A549 (cell line): ENCODE measurements around the gene LENG1. TPM values are rescaled to one million over a fixed set of nuclear protein-coding genes. Genes with fewer than 3 reads are reported as not detected.

Source experiments
- CBX8 ChIP-seq: fragments of 200-600 bp; sonication (generic); IDR thresholded peaks from 2 replicates; pipeline ENCODE4 v1.6.1; 2016
- CHD2 ChIP-seq: fragments of 150-350 bp; IDR thresholded peaks from 2 replicates; pipeline ENCODE4 v1.6.1; 2014; ENCODE audit warnings: low read length; ENCODE audit not compliant: partially characterized antibody
- CHD4 ChIP-seq: fragments of 200-600 bp; sonication (generic); IDR thresholded peaks from 2 replicates; pipeline ENCODE4 v1.6.1; 2016; ENCODE audit warnings: antibody characterized with exemption, mild to moderate bottlenecking, borderline replicate concordance
- E2F6 ChIP-seq: IDR thresholded peaks from 2 replicates; pipeline ENCODE4 v1.6.1; 2012; ENCODE audit warnings: low read depth, borderline replicate concordance
- EHF ChIP-seq: fragments of 250-450 bp; sonication (Bioruptor Pico); IDR thresholded peaks from 2 replicates; pipeline ENCODE4 v1.5.0; 2020; ENCODE audit warnings: mild to moderate bottlenecking
- EHMT2 ChIP-seq: fragments of 200-600 bp; sonication (generic); IDR thresholded peaks from 2 replicates; pipeline ENCODE4 v1.6.1; 2016; ENCODE audit warnings: antibody characterized with exemption, low read depth, mild to moderate bottlenecking, moderate library complexity
- FOSL2 ChIP-seq, 2 experiments: fragments of 450-650 bp in 1 of 2; fragments of >200 bp in 1 of 2; sonication (Bioruptor Twin) in 1 of 2; formaldehyde crosslinking; IDR thresholded peaks; 2 replicates each; pipeline versions ENCODE4 v1.5.0 to v1.6.1; 2016 to 2020; ENCODE audit warnings: mild to moderate bottlenecking in 1 of 2, moderate library complexity in 1 of 2
- FOXS1 ChIP-seq: fragments of 250-450 bp; sonication (Bioruptor Pico); IDR thresholded peaks from 2 replicates; pipeline ENCODE4 v1.5.0; 2020; ENCODE audit warnings: mild to moderate bottlenecking, moderate library complexity
- HEYL ChIP-seq: fragments of 250-450 bp; sonication (Bioruptor Pico); IDR thresholded peaks from 2 replicates; pipeline ENCODE4 v1.8.0; 2021; ENCODE audit warnings: mild to moderate bottlenecking, moderate library complexity
- HOXB13 ChIP-seq: fragments of 250-450 bp; sonication (Bioruptor Pico); IDR thresholded peaks from 2 replicates; pipeline ENCODE4 v1.5.0; 2020; ENCODE audit warnings: low read depth, mild to moderate bottlenecking, moderate library complexity
- KDM5A ChIP-seq: fragments of 200-600 bp; sonication (generic); IDR thresholded peaks from 2 replicates; pipeline ENCODE4 v1.6.1; 2016; ENCODE audit warnings: antibody characterized with exemption, mild to moderate bottlenecking
- MAFK ChIP-seq: fragments of 450-650 bp; IDR thresholded peaks from 2 replicates; pipeline ENCODE4 v1.6.1; 2014; ENCODE audit not compliant: partially characterized antibody
- NFE2L2 ChIP-seq: fragments of 150-350 bp; conservative IDR thresholded peaks from 2 replicates; pipeline ENCODE4 v1.6.1; 2014; ENCODE audit warnings: low read length
- RAD21 ChIP-seq, 2 experiments: fragments of >200 bp in 1 of 2; sonication (Bioruptor Twin) in 1 of 2; formaldehyde crosslinking in 1 of 2; IDR thresholded peaks in 1 of 2; conservative IDR thresholded peaks in 1 of 2; 2 replicates in 1 of 2; 3 replicates in 1 of 2; pipeline ENCODE4 v1.6.1; 2012 to 2018; ENCODE audit warnings: inconsistent platforms in 1 of 2
- RCOR1 ChIP-seq: fragments of 150-350 bp; IDR thresholded peaks from 2 replicates; pipeline ENCODE4 v1.6.1; 2014; ENCODE audit warnings: antibody characterized with exemption, low read length, low read depth
- REST ChIP-seq: fragments of 200-600 bp; sonication (generic); IDR thresholded peaks from 2 replicates; pipeline ENCODE4 v1.6.1; 2016; ENCODE audit warnings: antibody characterized with exemption, mild to moderate bottlenecking, moderate library complexity
- SREBF2 ChIP-seq: fragments of 450-650 bp; IDR thresholded peaks from 2 replicates; pipeline ENCODE4 v1.6.1; 2014; ENCODE audit warnings: mild to moderate bottlenecking, moderate library complexity
- TP53 ChIP-seq: fragments of 250-450 bp; sonication (Bioruptor Pico); IDR thresholded peaks from 2 replicates; pipeline ENCODE4 v1.5.0; 2021; ENCODE audit warnings: mild to moderate bottlenecking, moderate library complexity
- ZNF302 ChIP-seq: fragments of 250-450 bp; sonication (Bioruptor Pico); IDR thresholded peaks from 2 replicates; pipeline ENCODE4 v1.9.0; 2021; ENCODE audit warnings: inconsistent platforms, mild to moderate bottlenecking, moderate library complexity
- polyA plus RNA-seq, 4 experiments: library from polyadenylated mRNA; depleted of rRNA in 3 of 4; stranded (reverse); fragments of >200 nt; fragmentation: RNase III in 1 of 4; extraction: RNeasy Plus Mini Kit Qiagen cat#74134 plus additional on column Dnase treatment in 1 of 4; gene quantifications; 2 replicates in 3 of 4; 3 replicates in 1 of 4; pipeline ENCODE4 v1.2.3, GENCODE V29; 2011 to 2017
- TF ChIP-seq, protein P1 (sequence below): fragments of >200 bp; sonication (Bioruptor Twin); formaldehyde crosslinking; IDR thresholded peaks from 3 replicates; pipeline ENCODE4 v1.6.1; 2016
- TF ChIP-seq, protein P2 (sequence below): IDR thresholded peaks from 2 replicates; pipeline ENCODE4 v1.6.1; 2012

Gene LENG1
- polyA plus RNA-seq, 2 of the 4 experiments (the other 2 are of a cell fraction): 13.3 to 13.8 TPM

DNA sequence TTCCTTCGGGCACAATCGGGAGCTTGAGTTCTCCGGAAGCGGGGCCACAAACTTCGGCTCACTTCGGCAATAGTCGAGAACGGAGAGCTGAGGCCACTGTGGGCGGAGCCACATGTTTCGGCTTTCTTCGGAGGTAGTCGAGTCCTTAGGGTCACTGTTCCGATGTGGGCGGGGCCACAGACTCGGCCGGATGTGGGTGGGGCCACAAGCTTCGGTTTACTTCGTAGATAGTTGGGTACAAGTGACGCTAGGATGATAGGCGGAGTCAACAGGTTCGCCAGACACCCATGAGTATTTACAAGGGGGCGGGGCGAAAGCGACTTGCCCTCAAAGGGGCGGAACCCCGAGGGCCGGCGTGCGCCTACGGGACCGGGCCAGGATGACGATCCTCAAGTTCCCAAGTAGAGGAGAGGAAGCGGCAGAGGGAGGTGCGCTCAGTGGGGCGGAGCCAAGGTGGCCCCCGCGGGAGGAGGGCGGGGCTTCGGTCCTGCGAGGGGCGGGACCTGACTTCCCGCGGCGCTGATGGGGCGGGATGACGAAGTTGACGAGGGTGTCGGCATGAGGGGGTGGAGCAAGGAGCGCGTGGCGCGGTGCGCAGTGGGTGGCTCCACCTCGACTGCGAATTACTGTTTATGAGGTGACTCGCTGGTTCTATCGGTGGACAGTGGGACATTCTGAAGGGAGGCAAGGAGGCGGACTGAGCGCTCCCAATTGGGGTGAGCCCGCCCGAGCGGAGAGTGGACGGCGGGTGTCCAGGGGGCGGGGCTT, 30.4 kb upstream of the LENG1 start (continued):
- TF ChIP-seq NFE2L2 (no peak), RCOR1 (no peak), TP53 (CRISPR knock-in tag) (0 out of 2 replicates have a peak, but pooled peaks have one; percentile 60), REST (no peak), RAD21 (conservative IDR thresholded peaks at IDR 0.05 in 1 of 2, IDR thresholded peaks at IDR 0.05 in 1 of 2) (no peak), E2F6 (no peak), ZNF302 (CRISPR knock-in tag) (no peak), HOXB13 (no peak), CHD2 (no peak), MAFK (no peak), EHMT2 (no peak), HEYL (CRISPR knock-in tag) (no peak), CBX8 (no peak), SREBF2 (no peak), KDM5A (no peak), EHF (no peak), FOSL2 (IDR thresholded peaks at IDR 0.05) (no peak), FOSL2 (CRISPR knock-in tag; IDR thresholded peaks at IDR 0.05) (peak; percentile 9; the same call in 1 of the 2 replicates), CHD4 (no peak), FOXS1 (CRISPR knock-in tag) (no peak)
- TF ChIP-seq, protein P1, sequence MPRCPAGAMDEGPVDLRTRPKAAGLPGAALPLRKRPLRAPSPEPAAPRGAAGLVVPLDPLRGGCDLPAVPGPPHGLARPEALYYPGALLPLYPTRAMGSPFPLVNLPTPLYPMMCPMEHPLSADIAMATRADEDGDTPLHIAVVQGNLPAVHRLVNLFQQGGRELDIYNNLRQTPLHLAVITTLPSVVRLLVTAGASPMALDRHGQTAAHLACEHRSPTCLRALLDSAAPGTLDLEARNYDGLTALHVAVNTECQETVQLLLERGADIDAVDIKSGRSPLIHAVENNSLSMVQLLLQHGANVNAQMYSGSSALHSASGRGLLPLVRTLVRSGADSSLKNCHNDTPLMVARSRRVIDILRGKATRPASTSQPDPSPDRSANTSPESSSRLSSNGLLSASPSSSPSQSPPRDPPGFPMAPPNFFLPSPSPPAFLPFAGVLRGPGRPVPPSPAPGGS: 0 out of 3 replicates have a peak, but pooled peaks have one; percentile 53
- TF ChIP-seq, protein P2, sequence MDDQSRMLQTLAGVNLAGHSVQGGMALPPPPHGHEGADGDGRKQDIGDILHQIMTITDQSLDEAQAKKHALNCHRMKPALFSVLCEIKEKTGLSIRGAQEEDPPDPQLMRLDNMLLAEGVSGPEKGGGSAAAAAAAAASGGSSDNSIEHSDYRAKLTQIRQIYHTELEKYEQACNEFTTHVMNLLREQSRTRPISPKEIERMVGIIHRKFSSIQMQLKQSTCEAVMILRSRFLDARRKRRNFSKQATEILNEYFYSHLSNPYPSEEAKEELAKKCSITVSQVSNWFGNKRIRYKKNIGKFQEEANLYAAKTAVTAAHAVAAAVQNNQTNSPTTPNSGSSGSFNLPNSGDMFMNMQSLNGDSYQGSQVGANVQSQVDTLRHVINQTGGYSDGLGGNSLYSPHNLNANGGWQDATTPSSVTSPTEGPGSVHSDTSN: no peak
